HepG2 (cell line): Measurements from ENCODE around the gene RCHY1. TPM values are rescaled to one million over a fixed set of nuclear protein-coding genes. Genes with fewer than 3 reads are reported as not detected.
A peak's percentile ranks its signal among the peaks of the same experiment; 100 is the strongest.

Source experiments
- ATAC-seq: fragments of 200-7000 bp; cut with Tn5 transposase; 3 replicates; pipeline ENCODE4 v1.9.1; 2020; ENCODE audit warnings: mild to moderate bottlenecking, moderate library complexity
- BruUV-seq: library from RNA; stranded (reverse); fragments of 400-500 nt; replicated peaks from 2 replicates; lab custom pipeline; 2021; lab: Mats Ljungman, UMichigan
- CTCF ChIA-PET: fragments of 300-600 bp; formaldehyde crosslinking; extraction: SDS; loops from one replicate; lab custom pipeline; 2021; ENCODE audit warnings: low total read pairs, inconsistent platforms, low intra/inter-chr PET ratio; lab: Yijun Ruan, JAX
- POLR2A ChIA-PET: fragments of 350-600 bp; sonication (Branson Sonifier 250); formaldehyde crosslinking; loops from one replicate; lab custom pipeline; 2020; ENCODE audit warnings: antibody characterized with exemption, inconsistent platforms; lab: Yijun Ruan, JAX
- DNase-seq: peaks from one replicate; pipeline ENCODE4 v3.0.0-alpha.2; 2015; ENCODE audit warnings: low spot score
- FAIRE-seq: peaks from 3 replicates; lab custom pipeline; 2011; peaks lifted over from hg19 to GRCh38; lab: Jason Lieb, UNC
- H2AFZ ChIP-seq: one replicate; pipeline ENCODE4 v1.6.1; 2011; ENCODE audit warnings: low read length, inconsistent platforms
- H3K27ac ChIP-seq: fragments of 300-600 bp; 3 replicates; pipeline ENCODE4 v1.8.0; 2011; ENCODE audit warnings: mixed run types, mild to moderate bottlenecking, mixed read lengths, low read length, inconsistent platforms; ENCODE audit not compliant: insufficient read depth; ENCODE audit errors: extremely low read length
- H3K27me3 ChIP-seq, 2 experiments: fragments of 200-600 bp in 1 of 2; 2 replicates in 1 of 2; 3 replicates in 1 of 2; pipeline versions ENCODE4 v1.6.0 to v1.8.0; 2011; ENCODE audit warnings: low read length in 2 of 2, mild to moderate bottlenecking in 2 of 2, moderate library complexity in 2 of 2, inconsistent platforms in 1 of 2; ENCODE audit not compliant: insufficient read depth in 2 of 2, control insufficient read depth in 1 of 2
- H3K36me3 ChIP-seq, 2 experiments: fragments of 200-600 bp in 1 of 2; replicated peaks in 1 of 2; 2 replicates in 1 of 2; 3 replicates in 1 of 2; pipeline versions ENCODE4 v1.5.1 to v1.8.0; 2011; ENCODE audit warnings: low read length in 2 of 2, inconsistent platforms in 1 of 2; ENCODE audit not compliant: insufficient read depth in 2 of 2, control insufficient read depth in 1 of 2
- H3K4me1 ChIP-seq: 2 replicates; pipeline ENCODE4 v1.5.1; 2012; ENCODE audit warnings: low read length, inconsistent platforms; ENCODE audit not compliant: insufficient read depth
- H3K4me2 ChIP-seq: 2 replicates; pipeline ENCODE4 v1.6.0; 2011; ENCODE audit warnings: low read depth, low read length, inconsistent platforms
- H3K4me3 ChIP-seq, 3 experiments: fragments of 200-600 bp in 1 of 3; sonication (generic), shearing (Covaris generic) in 1 of 3; replicated peaks in 1 of 3; 2 replicates each; pipeline ENCODE4 v1.5.1; 2011 to 2016; ENCODE audit warnings: low read length in 3 of 3, inconsistent platforms in 2 of 3, low read depth in 2 of 3, mild to moderate bottlenecking in 2 of 3, control low read depth in 1 of 3, mixed read lengths in 1 of 3; ENCODE audit not compliant: insufficient read depth in 1 of 3
- H3K79me2 ChIP-seq: one replicate; pipeline ENCODE4 v1.6.1; 2011; ENCODE audit warnings: low read length, inconsistent platforms; ENCODE audit not compliant: insufficient read depth
- H3K9ac ChIP-seq: 2 replicates; pipeline ENCODE4 v1.6.0; 2011; ENCODE audit warnings: mild to moderate bottlenecking, low read depth, low read length, inconsistent platforms; ENCODE audit not compliant: insufficient read depth
- H3K9me3 ChIP-seq: 2 replicates; pipeline ENCODE4 v1.5.1; 2012; ENCODE audit warnings: mild to moderate bottlenecking, low read length
- H4K20me1 ChIP-seq: 2 replicates; pipeline ENCODE4 v1.6.0; 2011; ENCODE audit warnings: inconsistent platforms, mild to moderate bottlenecking, low read length, moderate library complexity; ENCODE audit not compliant: insufficient read depth
- BCL6 ChIP-seq: IDR thresholded peaks from 2 replicates; pipeline ENCODE4 v1.6.1; 2016; ENCODE audit warnings: missing genetic modification reagents, missing compliant biosample characterization
- CEBPB ChIP-seq: IDR thresholded peaks from 2 replicates; pipeline ENCODE4 v1.6.1; 2011; ENCODE audit warnings: low read depth, low read length, improper control_type of control experiment, borderline replicate concordance
- CEBPG ChIP-seq: IDR thresholded peaks from 2 replicates; pipeline ENCODE4 v1.6.1; 2016
- KLF15 ChIP-seq: sonication (generic); formaldehyde crosslinking; IDR thresholded peaks from 2 replicates; pipeline ENCODE4 v1.8.1; 2023; ENCODE audit warnings: borderline replicate concordance, mild to moderate bottlenecking, inconsistent platforms, missing genetic modification reagents, mixed read lengths
- ZBTB49 ChIP-seq: sonication (generic); formaldehyde crosslinking; IDR thresholded peaks from 2 replicates; pipeline ENCODE4 v1.4.0; 2020; ENCODE audit warnings: missing genetic modification reagents, borderline replicate concordance
- ZBTB8A ChIP-seq: sonication (generic); formaldehyde crosslinking; IDR thresholded peaks from 2 replicates; pipeline ENCODE4 v1.4.0; 2020; ENCODE audit warnings: mild to moderate bottlenecking, low read depth, missing genetic modification reagents, borderline replicate concordance
- ZNF556 ChIP-seq: sonication (generic); formaldehyde crosslinking; IDR thresholded peaks from 2 replicates; pipeline ENCODE4 v1.4.0; 2020; ENCODE audit warnings: mild to moderate bottlenecking, missing genetic modification reagents, borderline replicate concordance
- ZNF670 ChIP-seq: sonication (generic); formaldehyde crosslinking; IDR thresholded peaks from 2 replicates; pipeline ENCODE4 v1.8.0; 2022; ENCODE audit warnings: mild to moderate bottlenecking, missing genetic modification reagents, borderline replicate concordance
- ZNF746 ChIP-seq: sonication (generic); formaldehyde crosslinking; IDR thresholded peaks from 2 replicates; pipeline ENCODE4 v1.8.0; 2022; ENCODE audit warnings: mild to moderate bottlenecking, missing genetic modification reagents
- WGBS: methylation state at CpG from one replicate; pipeline ENCODE4 v1.1.6; 2017; ENCODE audit warnings: low lambda C conversion rate; 5-methylcytosine and 5-hydroxymethylcytosine counted together
- in situ Hi-C: cut with HindIII; loops from 2 replicates; pipeline ENCODE4 v1.10.0; 2017; ENCODE audit warnings: low pct_unique_long_range_greater_than_20kb; ENCODE audit not compliant: extremely low pct_ligation_motif_present
- intact Hi-C: fragments of 100-400 bp; cut with micrococcal nuclease; formaldehyde crosslinking; loops from one replicate; pipeline ENCODE4 v1.10.0; 2022; ENCODE audit not compliant: unreplicated experiment
- polyA plus RNA-seq, 8 experiments: library from polyadenylated mRNA; depleted of rRNA in 3 of 8; stranded (reverse) in 7 of 8; unstranded in 1 of 8; fragments of >200 nt; fragmentation: Illumina TruSeq in 4 of 8; extraction: Trizol in 4 of 8; gene quantifications; 2 replicates each; pipeline versions ENCODE4 v1.2.1 to v1.2.3, GENCODE V29; 2011 to 2016; ENCODE audit warnings: low read depth in 4 of 8, missing spikeins in 1 of 8, mixed read lengths in 1 of 8; ENCODE audit not compliant: insufficient read depth in 1 of 8
- total RNA-seq, 5 experiments: library from RNA; depleted of rRNA; stranded (reverse); fragments of >200 nt; fragmentation: Illumina TruSeq; extraction: Trizol; gene quantifications; 2 replicates each; pipeline ENCODE4 v1.2.3, GENCODE V29; 2016; ENCODE audit warnings: low read depth in 1 of 5

The RCHY1 gene
- total and polyA plus RNA-seq, 2 of the 13 experiments (the other 11 are each of a cell fraction or from before 2014, with no cell fraction given), result 19.9 to 30.5 TPM

GRCh38 chr4:75470738-75471137, 43.5 kb downstream of the RCHY1 start:
- whole genome bisulfite sequencing, result 74% methylated on average over 1 of the region's 1 CpG
- CTCF ChIA-PET, result no interaction called here
- Histone ChIP-seq H3K79me2 (no peaks in the 10 kb centered on the region), H3K4me1 (no peaks in the 10 kb centered on the region), H3K4me2 (no peak overlapping the region), H4K20me1 (no peaks in the 10 kb centered on the region), H3K27me3 (no peaks in the 10 kb centered on the region), H3K9me3 (no peaks in the 10 kb centered on the region), H3K4me3 (no peak overlapping the region), H2AFZ (no peak overlapping the region), H3K27ac (no peak overlapping the region), H3K36me3 (no peaks in the 10 kb centered on the region), H3K9ac (no peak overlapping the region)
- BruUV-seq, result no TSS peak
- DNase-seq, result no peak
- intact Hi-C loops, result no loop called here
- in situ Hi-C loops, result no loop called here
- no peak for TF ChIP-seq ZNF746 (CRISPR knock-in tag)
- no peak for TF ChIP-seq KLF15
- TF ChIP-seq BCL6 (CRISPR knock-in tag), result no peak
- TF ChIP-seq ZBTB49 (CRISPR knock-in tag), result no peak
- TF ChIP-seq ZBTB8A (CRISPR knock-in tag), result no peak
- POLR2A ChIA-PET, result no interaction called here
- no peak for ATAC-seq
- FAIRE-seq, result no peak

- no peaks in the 10 kb centered on the region for H3K4me1 ChIP-seq
- in situ Hi-C loops, result no loop called here
- FAIRE-seq (no peak), DNase-seq (no peak), ATAC-seq (no peak)
- no peak overlapping the region for H2AFZ ChIP-seq
- ChIA-PET POLR2A (no interaction called here), CTCF (no interaction called here)
- no peak overlapping the region for H3K4me3 ChIP-seq
- no peak for TF ChIP-seq ZNF556 (CRISPR knock-in tag)
- TF ChIP-seq ZNF670, result no peak
- TF ChIP-seq CEBPG, result peak; percentile 23; the same call in 1 of the 2 replicates
- TF ChIP-seq CEBPB, result peak; percentile 51; the same call in 1 of the 2 replicates
- H3K9me3 ChIP-seq, result no peaks in the 10 kb centered on the region
- 100% methylated on average over 1 of the region's 1 CpG for WGBS
- H3K36me3 ChIP-seq, result no peaks in the 10 kb centered on the region
- no TSS peak for BruUV-seq
- H3K9ac ChIP-seq, result no peak overlapping the region
- no peak overlapping the region for H3K27ac ChIP-seq
- H4K20me1 ChIP-seq, result no peaks in the 10 kb centered on the region
- no peak overlapping the region for H3K4me2 ChIP-seq
- intact Hi-C loops, result no loop called here
- H3K27me3 ChIP-seq, result no peaks in the 10 kb centered on the region
- H3K79me2 ChIP-seq, result no peaks in the 10 kb centered on the region
These were observed 44.3 kb downstream of the RCHY1 start for GRCh38 chr4:75469896-75470295.
